HepG2 (cell line): ENCODE data around the gene GRHL1.

Experiments used
- ELK4 ChIP-seq: sonication (generic); formaldehyde crosslinking; IDR thresholded peaks from 2 replicates; pipeline ENCODE4 v1.9.0; 2021; ENCODE audit warnings: missing genetic modification reagents, borderline replicate concordance
- TFE3 ChIP-seq: IDR thresholded peaks from 2 replicates; pipeline ENCODE4 v1.6.1; 2016
- ZNF563 ChIP-seq: sonication (generic); formaldehyde crosslinking; IDR thresholded peaks from 2 replicates; pipeline ENCODE4 v1.8.0; 2022; ENCODE audit warnings: mild to moderate bottlenecking, moderate library complexity, missing genetic modification reagents
- ZNF572 ChIP-seq: sonication (generic); formaldehyde crosslinking; IDR thresholded peaks from 2 replicates; pipeline ENCODE4 v1.5.1; 2020; ENCODE audit warnings: mild to moderate bottlenecking, missing genetic modification reagents

- no peak for TF ChIP-seq ZNF563 (CRISPR knock-in tag)
- TF ChIP-seq ZNF572 (CRISPR knock-in tag), result no peak
- no peak for TF ChIP-seq TFE3 (CRISPR knock-in tag)
- no peak for TF ChIP-seq ELK4 (CRISPR knock-in tag)
These were observed 83.0 kb downstream of the GRHL1 start for GRCh38 chr2:10034333-10035052.
